Measurements from ENCODE around the gene DCC.

The DCC gene

GRCh38 chr18:52829320-52829719, 489.3 kb downstream of the DCC start:
- no peak for DNase-seq

GRCh38 chr18:52829876-52830405, 489.9 kb downstream of the DCC start:
- DNase-seq: no peak

DNA sequence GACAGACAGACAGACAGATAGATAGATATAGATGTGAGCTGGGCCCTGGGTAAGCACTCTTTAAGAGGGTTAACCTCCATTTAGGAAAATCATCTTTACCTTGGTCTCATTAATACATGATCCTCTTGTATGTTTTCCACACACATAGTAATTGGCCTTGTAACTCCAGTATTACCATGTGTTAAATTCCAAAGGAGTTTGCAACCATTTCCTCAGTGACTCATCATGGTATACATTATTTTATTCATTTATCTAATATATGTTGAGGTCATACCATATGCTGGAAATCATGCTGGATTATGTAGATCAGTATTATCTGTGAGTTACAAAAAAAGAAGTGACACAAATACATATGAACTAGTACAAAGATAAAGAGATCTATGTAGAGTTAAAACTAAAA, 504.3 kb downstream of the DCC start:
- peak; percentile 40 for DNase-seq

DNA sequence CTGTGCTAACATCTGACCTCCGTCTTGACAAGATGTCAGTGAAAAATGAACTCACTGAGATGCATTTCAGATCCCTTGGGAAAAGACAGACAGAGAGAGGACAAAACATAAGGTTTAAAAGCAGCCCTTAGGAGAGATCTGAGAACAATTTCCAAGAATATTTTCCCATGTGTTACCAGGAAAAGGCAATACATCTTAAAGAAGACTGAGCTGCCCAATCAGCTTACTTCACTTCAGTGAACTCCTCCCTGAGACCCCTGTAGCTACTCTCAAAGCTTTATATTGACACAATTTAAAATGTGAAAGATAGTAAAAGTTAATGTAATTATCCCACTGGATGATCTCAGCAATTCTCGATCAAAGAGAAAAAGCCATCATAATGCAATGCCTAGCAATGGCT, 505.0 kb downstream of the DCC start:
- no peak for DNase-seq

- DNase-seq: no peak
These were observed 510.1 kb downstream of the DCC start for GRCh38 chr18:52850031-52850560.

DNA sequence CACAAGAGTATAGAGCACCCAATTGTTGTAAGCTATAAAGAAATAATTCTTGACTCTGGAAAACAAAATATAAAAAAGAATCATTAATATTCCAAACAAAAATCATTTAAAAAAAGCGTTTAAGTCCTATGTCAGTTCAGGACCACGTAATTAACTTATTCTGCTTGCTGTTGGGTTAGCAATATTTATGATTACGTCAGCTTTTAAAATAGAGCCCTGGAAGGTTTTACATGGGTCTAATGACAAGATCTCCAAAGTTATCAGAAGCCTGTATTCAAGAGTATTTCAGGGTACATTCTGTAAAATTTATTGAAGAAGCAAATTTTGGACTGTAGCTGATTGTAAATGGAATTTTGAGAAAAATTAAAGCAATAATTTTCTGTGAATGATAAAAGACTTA, 521.6 kb downstream of the DCC start:
- DNase-seq: no peak

DNA sequence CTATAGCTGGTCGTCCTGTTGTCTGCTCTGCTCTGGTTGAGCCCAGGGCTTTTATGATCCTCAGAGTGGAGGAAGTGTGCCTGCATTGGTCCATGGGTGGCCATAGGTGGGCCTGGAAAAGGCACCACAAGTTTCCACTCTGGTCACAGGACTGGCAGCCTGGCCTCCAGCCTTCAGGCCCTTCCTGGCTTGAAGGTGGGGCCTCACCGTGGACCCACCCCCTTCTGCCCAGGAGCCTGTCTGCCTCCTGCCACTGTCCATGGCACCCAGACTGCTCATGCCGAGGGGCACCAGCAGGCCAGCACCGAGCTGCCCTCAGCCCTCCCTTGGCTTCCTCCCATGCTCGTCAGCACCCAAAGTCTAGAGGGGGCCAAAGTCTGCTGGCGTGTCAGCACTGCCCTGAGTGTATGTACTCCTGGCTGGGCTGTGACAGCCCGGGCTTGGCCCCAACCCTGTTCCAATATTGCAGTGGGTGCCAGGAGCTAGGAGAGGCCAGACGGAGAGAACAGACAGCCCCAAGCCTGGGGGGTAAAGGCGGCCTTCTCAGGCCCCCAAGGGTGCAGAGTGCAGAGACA, 529.4 kb downstream of the DCC start:
- no peak for DNase-seq

- DNase-seq: no peak
These were observed 530.2 kb downstream of the DCC start for GRCh38 chr18:52869942-52870907.

DNA sequence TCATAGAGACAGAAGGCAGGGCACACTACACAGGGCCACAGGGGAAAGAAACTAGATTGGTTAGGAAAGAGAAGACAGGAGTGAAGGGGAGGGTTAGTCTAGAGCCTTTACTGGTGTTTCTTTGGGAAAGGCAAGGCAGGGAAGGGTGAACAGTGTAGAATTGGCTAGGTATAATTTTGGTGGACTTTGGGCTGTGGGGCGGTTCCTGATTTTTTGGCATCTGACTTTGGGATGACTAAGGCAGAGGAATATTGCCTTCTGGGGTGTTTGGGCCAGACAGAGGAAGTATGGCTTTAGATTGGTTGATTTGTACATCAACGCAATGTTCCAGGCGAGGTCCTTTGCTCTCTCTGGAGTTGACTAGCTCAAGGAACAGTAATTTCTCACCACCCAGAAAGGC, 534.8 kb downstream of the DCC start:
- no peak for DNase-seq

DNA sequence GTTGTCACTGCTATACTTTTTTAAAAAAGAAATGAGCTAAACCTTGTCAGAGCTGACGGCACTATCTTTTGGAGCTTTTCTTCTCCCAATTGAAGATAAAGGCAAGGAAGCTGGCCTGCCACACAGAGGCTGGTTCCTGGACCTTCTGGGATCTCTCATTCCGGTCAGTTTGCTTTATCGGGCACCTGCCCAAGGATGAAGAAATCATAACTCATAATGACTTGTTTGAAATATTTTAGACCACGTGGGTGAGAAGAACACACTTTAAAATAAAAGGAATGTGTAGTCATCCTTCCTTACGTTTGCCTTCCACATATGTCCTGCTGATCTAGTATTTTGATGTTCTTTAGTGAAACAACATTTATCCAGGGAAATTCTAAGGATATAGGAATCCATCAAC, 535.7 kb downstream of the DCC start:
- no peak for DNase-seq

GRCh38 chr18:52888014-52888413, 548.0 kb downstream of the DCC start:
- no peak for DNase-seq

DNA sequence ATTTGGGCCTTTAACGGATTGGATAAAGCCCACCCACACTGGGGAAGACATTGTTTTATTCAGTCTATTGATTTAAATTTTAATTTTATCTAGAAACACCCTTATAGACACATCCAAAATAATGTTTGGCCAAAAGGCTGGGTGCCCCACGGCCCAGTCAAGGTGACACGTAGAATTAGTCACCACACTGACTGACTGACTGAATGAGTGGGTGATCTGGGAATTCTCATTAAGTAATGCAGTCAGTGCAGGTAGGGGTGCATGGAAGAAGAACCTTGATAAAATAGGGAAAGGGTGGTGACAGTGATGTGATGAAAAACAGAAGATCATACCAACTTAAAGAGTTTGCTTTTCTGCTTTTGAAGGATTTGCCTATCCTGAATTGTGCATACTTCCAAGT, 554.8 kb downstream of the DCC start:
- no peak for DNase-seq

GRCh38 chr18:52897611-52898484, 557.9 kb downstream of the DCC start:
- DNase-seq: no peak

DNA sequence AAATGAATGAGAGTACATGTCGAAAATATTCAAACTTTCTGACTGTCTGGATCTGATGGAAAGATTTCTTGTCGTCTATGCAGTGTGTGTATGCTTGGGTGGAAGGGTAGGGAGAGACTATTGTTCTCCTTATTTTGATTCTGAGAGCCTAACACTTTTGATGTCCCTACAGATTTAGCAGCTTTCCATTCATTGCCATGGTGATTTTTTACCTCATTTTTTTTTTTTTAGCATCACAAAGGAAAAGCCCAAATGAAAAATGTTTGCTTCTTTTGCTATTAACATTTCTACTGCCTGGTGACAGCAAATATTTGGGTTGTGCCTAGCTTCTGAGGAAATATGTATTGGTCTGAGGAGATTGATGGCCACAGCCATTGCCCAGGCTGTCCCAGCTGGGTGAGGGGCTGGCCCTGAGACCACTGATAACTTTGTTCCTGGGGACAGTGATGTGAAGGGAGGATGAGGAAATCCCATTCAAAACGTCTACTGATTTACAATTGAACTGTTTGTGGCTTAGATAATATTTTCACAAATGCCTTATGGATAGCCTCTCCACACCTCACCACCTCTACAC, 558.6 kb downstream of the DCC start:
- DNase-seq: no peak

- DNase-seq: no peak
These were observed 562.2 kb downstream of the DCC start for GRCh38 chr18:52902188-52902587.

GRCh38 chr18:52903857-52904256, 563.9 kb downstream of the DCC start:
- peak; percentile 33 for DNase-seq

DNA sequence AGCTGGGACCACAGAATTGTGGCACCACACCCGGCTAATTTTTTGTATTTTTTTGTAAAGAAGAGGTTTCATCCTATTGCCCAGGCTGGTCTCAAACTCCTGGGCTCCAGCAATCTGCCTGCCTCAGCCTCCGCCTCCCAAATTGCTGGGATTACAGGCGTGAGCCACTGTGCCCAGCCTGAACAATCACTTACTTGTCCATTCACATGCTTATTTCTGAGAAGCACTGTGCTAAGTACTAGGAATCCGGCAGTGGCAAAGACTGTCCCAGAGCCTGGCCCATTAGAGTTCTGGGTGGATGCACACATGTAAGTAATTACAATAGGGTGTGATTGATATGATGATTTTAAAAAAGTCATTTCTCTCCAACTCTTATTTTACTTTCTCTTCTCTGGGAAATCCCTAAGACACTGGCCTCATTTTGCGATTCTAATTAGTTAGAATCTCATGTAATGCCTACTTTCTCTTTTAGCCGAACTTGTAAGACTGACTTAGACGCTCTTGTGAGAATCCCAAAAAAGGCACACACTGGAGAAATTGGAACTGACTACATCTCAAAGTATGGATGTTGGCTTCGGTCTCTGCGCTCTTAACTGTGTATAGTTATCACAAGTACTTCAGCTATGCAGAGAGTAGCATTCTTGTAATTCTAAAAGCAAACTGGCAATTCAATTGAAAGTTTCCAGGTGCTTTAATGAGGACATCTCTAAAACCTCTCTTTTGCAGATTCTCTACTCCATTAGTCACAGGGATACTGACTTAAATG, 567.7 kb downstream of the DCC start:
- no peak for DNase-seq

DNA sequence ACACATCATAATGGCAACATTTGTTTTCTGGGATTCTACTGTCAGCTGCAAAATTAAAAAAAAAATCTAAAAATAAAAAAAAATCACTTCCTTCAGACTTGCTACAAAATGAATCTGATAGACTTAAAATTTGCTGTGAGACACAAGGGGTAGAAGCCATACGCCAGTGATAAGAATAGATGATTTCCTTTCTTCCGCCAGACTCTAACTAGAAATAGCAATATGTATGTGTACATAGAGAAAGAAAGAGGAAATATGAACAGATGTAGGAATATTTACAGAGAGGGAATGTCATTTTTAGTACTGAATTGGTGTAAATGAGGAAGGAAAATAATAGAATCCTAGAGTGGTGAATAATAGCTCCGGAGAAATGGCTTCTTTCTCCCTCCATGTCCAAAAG, 574.2 kb downstream of the DCC start:
- no peak for DNase-seq

DNA sequence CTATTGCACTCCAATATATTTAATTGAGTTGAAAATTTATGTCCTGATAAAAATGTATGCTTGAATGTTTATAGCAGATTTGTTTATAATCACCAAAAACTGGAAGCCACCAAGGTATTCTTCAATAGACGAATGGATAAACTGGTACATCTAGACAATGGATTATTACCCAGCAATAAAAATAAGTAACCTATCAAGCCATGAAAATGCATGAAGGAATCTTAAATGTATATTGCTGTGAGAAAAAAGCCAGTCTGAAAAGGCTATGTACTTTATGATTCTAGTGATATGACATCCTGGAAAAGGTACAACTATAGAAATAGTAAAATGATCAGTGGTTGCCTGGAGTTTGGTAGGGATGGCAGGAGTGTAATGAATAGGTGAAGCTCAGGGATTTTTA, 580.7 kb downstream of the DCC start:
- DNase-seq: no peak

- DNase-seq: peak; percentile 30
These were observed 593.4 kb downstream of the DCC start for GRCh38 chr18:52933356-52933755.

- DNase-seq: peak; percentile 31
These were observed 596.9 kb downstream of the DCC start for GRCh38 chr18:52936931-52937330.

DNA sequence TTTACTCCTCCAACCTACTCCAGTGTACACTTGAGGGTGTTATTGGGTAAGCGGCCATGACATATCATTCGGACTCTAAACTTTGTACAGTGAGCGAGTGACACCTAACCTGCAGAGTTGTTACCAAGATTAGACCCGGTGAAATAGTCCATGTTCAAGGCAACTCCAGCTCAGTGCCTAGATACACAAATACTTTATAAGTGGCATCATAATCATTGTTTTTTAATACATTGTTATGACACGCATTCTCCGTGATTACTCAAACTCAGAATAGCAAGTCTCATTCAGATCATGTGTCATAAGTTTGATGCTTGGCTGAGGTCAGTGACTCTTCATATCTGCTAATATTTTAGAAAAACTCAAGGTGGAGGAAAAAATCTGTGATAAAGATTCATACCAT, 597.8 kb downstream of the DCC start:
- no peak for DNase-seq

All from fibroblast of skin of scalp (primary cell).